Caco-2 (cell line): ENCODE measurements around the gene XPA. TPM values are rescaled to one million over a fixed set of nuclear protein-coding genes. Genes with fewer than 3 reads are reported as not detected.

ENCODE experiments used
- BruUV-seq: library from RNA; stranded (reverse); fragments of 400-500 nt; replicated peaks from 2 replicates; lab custom pipeline; 2021; lab: Mats Ljungman, UMichigan
- CTCF ChIA-PET: fragments of 300-600 bp; sonication (Branson Sonifier 250); formaldehyde crosslinking; loops from one replicate; lab custom pipeline; 2022; ENCODE audit warnings: antibody characterized with exemption; lab: Charles Lee
- POLR2A ChIA-PET: fragments of 300-600 bp; sonication (Branson Sonifier 250); formaldehyde crosslinking; loops from one replicate; lab custom pipeline; 2022; ENCODE audit warnings: antibody characterized with exemption; lab: Charles Lee
- DNase-seq, 2 experiments: peaks; one replicate each; pipeline versions ENCODE4 v3.0.0 to v3.0.0-alpha.2; 2020 to 2022
- H3K27me3 ChIP-seq: replicated peaks from 2 replicates; pipeline ENCODE4 v1.6.0; 2011; ENCODE audit warnings: low read length; ENCODE audit not compliant: control insufficient read depth, insufficient read depth
- H3K36me3 ChIP-seq: 2 replicates; pipeline ENCODE4 v1.5.1; 2011; ENCODE audit warnings: low read length; ENCODE audit not compliant: control insufficient read depth, insufficient read depth
- H3K4me1 ChIP-seq: fragments of 250-450 bp; sonication (Bioruptor Pico); 2 replicates; pipeline ENCODE4 v1.5.1; 2020; ENCODE audit warnings: mild to moderate bottlenecking
- H3K4me3 ChIP-seq: 2 replicates; pipeline ENCODE4 v1.5.1; 2011; ENCODE audit warnings: low read depth, mild to moderate bottlenecking, control low read depth, low read length
- H3K9me3 ChIP-seq: fragments of 250-450 bp; sonication (Bioruptor Pico); 2 replicates; pipeline ENCODE4 v1.5.1; 2020; ENCODE audit warnings: mild to moderate bottlenecking, moderate library complexity
- H3K27ac Mint-ChIP-seq: one replicate; pipeline ENCODE4 v1.8.0; 2022; ENCODE audit warnings: mixed read lengths; ENCODE audit not compliant: unreplicated experiment
- H3K27me3 Mint-ChIP-seq: one replicate; pipeline ENCODE4 v1.8.0; 2022; ENCODE audit warnings: mixed read lengths; ENCODE audit not compliant: insufficient read depth, unreplicated experiment
- H3K36me3 Mint-ChIP-seq: one replicate; pipeline ENCODE4 v1.8.0; 2022; ENCODE audit warnings: mild to moderate bottlenecking, mixed read lengths; ENCODE audit not compliant: insufficient read depth, unreplicated experiment
- H3K4me1 Mint-ChIP-seq: one replicate; pipeline ENCODE4 v1.8.0; 2022; ENCODE audit warnings: low read depth, mixed read lengths; ENCODE audit not compliant: unreplicated experiment
- H3K4me3 Mint-ChIP-seq: one replicate; pipeline ENCODE4 v1.8.0; 2022; ENCODE audit warnings: mild to moderate bottlenecking, moderate library complexity, mixed read lengths; ENCODE audit not compliant: unreplicated experiment
- H3K9me3 Mint-ChIP-seq: one replicate; pipeline ENCODE4 v1.8.0; 2022; ENCODE audit warnings: mixed read lengths; ENCODE audit not compliant: unreplicated experiment
- CTCF ChIP-seq, 2 experiments: fragments of 200-600 bp in 1 of 2; IDR thresholded peaks; 1 replicate in 1 of 2; 2 replicates in 1 of 2; pipeline versions ENCODE4 v1.5.1 to v1.8.0; 2011 to 2022; ENCODE audit warnings: antibody characterized with exemption in 1 of 2, control low read depth in 1 of 2, inconsistent platforms in 1 of 2, low read depth in 1 of 2, low read length in 1 of 2, mild to moderate bottlenecking in 1 of 2, moderate library complexity in 1 of 2; ENCODE audit not compliant: insufficient read depth in 1 of 2, severe bottlenecking in 1 of 2, unreplicated experiment in 1 of 2
- intact Hi-C: fragments of 100-400 bp; cut with micrococcal nuclease; formaldehyde crosslinking; loops from one replicate; pipeline ENCODE4 v1.10.0; 2022; ENCODE audit not compliant: unreplicated experiment
- total RNA-seq: library from RNA; stranded (reverse); gene quantifications from 2 replicates; pipeline ENCODE4 v1.2.3, GENCODE V29; 2022

Gene XPA
- total RNA-seq, 1 experiment from 2014 or later, result 18.8 TPM

DNA sequence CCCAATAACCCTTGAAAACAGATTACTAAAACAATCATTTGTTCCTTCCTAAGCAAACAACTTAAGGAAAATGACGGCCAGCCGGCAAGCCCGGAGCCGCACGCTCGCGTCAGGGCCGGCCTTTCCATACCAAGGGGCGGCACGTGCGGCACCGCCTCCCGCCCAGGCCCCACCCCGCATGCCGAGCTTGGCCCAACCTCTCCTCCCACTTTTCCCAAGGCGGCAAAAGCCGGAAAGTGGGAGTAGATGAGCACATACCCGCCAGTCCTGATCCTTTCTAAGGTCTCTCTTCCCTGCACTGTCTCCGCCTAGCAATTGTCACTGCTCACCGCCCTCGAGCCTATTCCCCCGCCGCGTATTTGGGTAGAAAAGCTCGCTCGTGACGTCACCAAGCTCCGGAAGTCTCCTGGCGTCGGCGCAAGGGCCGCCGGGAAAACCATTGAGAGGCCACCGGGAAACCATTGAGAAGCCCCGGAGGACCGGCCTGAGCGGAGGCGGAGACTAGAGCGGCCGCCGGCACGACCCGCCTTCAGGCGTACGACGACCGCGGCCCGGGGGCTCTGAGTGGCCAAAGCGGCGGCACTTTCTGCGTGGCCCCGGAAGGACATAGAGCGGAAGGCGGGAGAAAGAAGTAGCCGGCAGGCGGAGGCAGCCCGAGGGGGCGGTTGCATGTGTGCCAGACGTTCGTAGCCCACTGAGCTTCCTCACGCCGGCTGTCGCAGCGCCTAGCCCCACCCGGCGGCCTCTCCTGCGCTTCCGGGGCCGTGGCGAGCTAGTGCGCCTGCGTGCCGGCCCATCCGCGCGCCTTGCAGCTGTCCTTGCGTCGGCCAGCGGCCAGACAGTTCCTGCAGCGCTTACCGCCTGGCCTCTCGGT, 63.9 kb downstream of the XPA start, which contains the start of the genes NCBP1 and TSTD2:
Gene NCBP1, plus strand, starts transcription at position 837 of the 874 bp plus-strand sequence. CDS start 61 bp downstream, outside the sequence.
Gene TSTD2, minus strand, starts transcription at position 384 of the 874 bp plus-strand sequence. CDS start 5,806 bp downstream, outside the sequence.
- no peaks in the 10 kb centered on the region for H3K9me3 ChIP-seq
- H3K27me3 ChIP-seq, result no peaks in the 10 kb centered on the region
- no peaks in the 10 kb centered on the region for H3K27me3 Mint-ChIP-seq
- H3K4me3 ChIP-seq, result peak within 1 kb of the TSS; percentile 99
- CTCF ChIA-PET, result interaction anchor here (0.6 to 2.5 kb wide), 13 partner anchors 18 to 1289 kb away, joined by 3 to 12 read pairs (median 4); partner anchors contain the start of genes NANS, TMOD1 and XPA
- intact Hi-C loops, result loop anchor here (2.0 to 5.0 kb wide), 2 partner anchors 64 to 354 kb away; partner anchors contain the start of gene XPA
- peak within 1 kb of the TSS; percentile 95 for H3K4me3 Mint-ChIP-seq
- H3K36me3 ChIP-seq, result no peaks in the 10 kb centered on the region
- POLR2A ChIA-PET, result interaction anchor here (0.6 to 1.9 kb wide), 29 partner anchors 9 to 1520 kb away, joined by 3 to 15 read pairs (median 6); partner anchors contain the start of genes ANP32B, CORO2A, TBC1D2 and TMOD1
- H3K4me1 ChIP-seq, result peaks cover 5% of the 10 kb centered on the region
- no peak for TF ChIP-seq CTCF (IDR thresholded peaks at IDR 0.05; ENCODE audit: insufficient read depth in 1 of 2, low read depth in 1 of 2, low read length in 1 of 2, severe bottlenecking in 1 of 2, unreplicated experiment in 1 of 2)
- BruUV-seq, result no TSS peak
- peaks cover 15% of the 10 kb centered on the region for H3K4me1 Mint-ChIP-seq
- peak; percentile 98 for DNase-seq
- H3K36me3 Mint-ChIP-seq, result peaks cover 29% of the 10 kb centered on the region
- H3K27ac Mint-ChIP-seq, result peak within 1 kb of the TSS; percentile 100
- no peaks in the 10 kb centered on the region for H3K9me3 Mint-ChIP-seq

GRCh38 chr9:97632248-97632984, 64.7 kb downstream of the XPA start:
- no peak for TF ChIP-seq CTCF (IDR thresholded peaks at IDR 0.05; ENCODE audit: insufficient read depth in 1 of 2, low read depth in 1 of 2, low read length in 1 of 2, severe bottlenecking in 1 of 2, unreplicated experiment in 1 of 2)
- H3K9me3 ChIP-seq, result no peaks in the 10 kb centered on the region
- Mint-ChIP-seq H3K36me3 (peaks cover 29% of the 10 kb centered on the region), H3K27me3 (no peaks in the 10 kb centered on the region), H3K4me3 (peak overlapping the region; percentile 95), H3K4me1 (peaks cover 15% of the 10 kb centered on the region), H3K27ac (peak overlapping the region; percentile 100), H3K9me3 (no peaks in the 10 kb centered on the region)
- H3K4me3 ChIP-seq, result peak overlapping the region; percentile 99
- CTCF ChIA-PET, result interaction anchor here (0.7 to 2.5 kb wide), 5 partner anchors 17 to 164 kb away, joined by 3 to 12 read pairs (median 3); partner anchors contain the start of gene XPA
- no peaks in the 10 kb centered on the region for H3K36me3 ChIP-seq
- DNase-seq, result peak in 1 of 2 experiments; percentile 54
- BruUV-seq, result TSS peak; percentile 88
- H3K4me1 ChIP-seq, result peaks cover 5% of the 10 kb centered on the region
- intact Hi-C loops, result loop anchor here (2.0 to 5.0 kb wide), 2 partner anchors 64 to 355 kb away; partner anchors contain the start of gene XPA
- POLR2A ChIA-PET, result interaction anchor here (0.6 to 1.9 kb wide), 11 partner anchors 14 to 936 kb away, joined by 3 to 15 read pairs (median 7); partner anchors contain the start of genes ANP32B, TMOD1, XPA and ZNF782
- H3K27me3 ChIP-seq, result no peaks in the 10 kb centered on the region
